ENCODE data around the gene ACSS1. TPM values are rescaled to one million over a fixed set of nuclear protein-coding genes. Genes with fewer than 3 reads are reported as not detected.

ACSS1 gene
- total and polyA plus RNA-seq, 2 of the 8 experiments (the other 6 are each of a cell fraction or from before 2014, with no cell fraction given), result 2.6 to 3.4 TPM

DNA sequence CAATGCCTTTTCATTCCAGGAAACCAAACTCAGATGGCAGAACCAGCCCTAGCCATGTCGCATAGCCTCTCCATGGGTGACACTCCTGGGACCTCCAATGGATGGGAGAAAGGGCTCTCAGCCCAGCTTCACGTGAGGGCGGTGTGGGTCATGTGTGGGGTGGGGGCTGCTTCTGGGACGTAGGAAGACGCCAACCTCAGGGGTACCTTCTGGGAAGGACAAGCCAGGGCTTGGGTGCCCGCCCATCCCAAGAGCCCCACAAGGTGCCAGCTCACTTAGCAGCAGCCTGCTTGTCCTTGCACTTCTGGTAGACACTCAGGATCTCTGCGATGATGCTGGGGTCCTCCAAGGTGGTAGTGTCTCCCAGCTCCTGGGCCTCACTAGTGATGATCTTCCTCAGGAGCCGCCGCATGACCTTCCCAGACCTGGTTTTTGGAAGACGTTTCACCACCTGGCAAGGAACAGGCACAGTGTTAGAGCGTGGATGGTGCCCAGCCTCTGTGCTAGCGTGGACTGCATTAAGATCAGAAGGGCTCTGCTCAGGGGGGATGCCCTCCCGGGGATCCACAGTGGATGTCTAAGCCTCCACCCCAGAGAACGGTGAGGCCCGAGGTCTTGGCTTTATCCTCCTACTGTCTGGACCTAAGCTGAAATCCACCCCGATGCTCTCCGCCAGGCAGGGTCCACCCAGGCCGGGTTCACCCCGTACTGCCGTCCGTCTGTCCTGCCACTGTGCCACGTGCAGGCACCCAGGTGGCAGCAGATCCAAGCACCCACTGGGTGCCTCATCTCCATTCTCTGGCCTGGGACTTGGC, 50.2 kb downstream of the ACSS1 start (continued):
- TF ChIP-seq ZNF274 (IDR thresholded peaks at IDR 0.05; ENCODE audit: borderline replicate concordance, extremely low read depth, low read length) (no peak), ASH2L (IDR thresholded peaks at IDR 0.05; ENCODE audit: low read length) (no peak), BRCA1 (IDR thresholded peaks at IDR 0.05; ENCODE audit: low read depth, low read length) (no peak), RNF2 (IDR thresholded peaks at IDR 0.05; ENCODE audit: borderline replicate concordance, low read depth, low read length, missing control alignments, poor library complexity, severe bottlenecking) (no peak)
